Measurements from ENCODE around the gene NACC1.

Gene NACC1

DNA sequence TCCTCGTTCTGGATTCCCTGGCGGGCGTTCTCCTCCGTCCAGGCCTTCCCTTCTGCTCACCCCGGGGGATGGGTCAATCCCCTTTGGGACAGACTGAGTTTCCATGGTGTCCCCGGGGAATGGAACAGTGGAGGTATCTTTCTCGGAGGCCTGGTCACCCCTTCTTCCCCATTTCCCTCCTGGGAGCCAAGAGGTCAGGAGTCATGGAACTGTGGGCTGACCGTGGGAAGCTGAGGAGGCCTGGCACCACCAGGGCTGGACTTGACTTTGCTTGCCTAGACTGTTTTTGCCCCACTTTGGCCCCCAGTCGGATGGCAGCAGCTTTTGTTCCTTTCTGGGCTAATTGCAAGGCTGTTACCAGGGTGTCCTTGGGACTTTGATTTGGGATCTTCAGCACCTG is 2.0 kb downstream of the NACC1 start:
- FAIRE-seq (no peak), DNase-seq (ENCODE audit: low spot score) (no peak)

GRCh38 chr19:13120817-13121216 is 2.8 kb downstream of the NACC1 start:
- FAIRE-seq (no peak), DNase-seq (ENCODE audit: low spot score) (no peak)

GRCh38 chr19:13121551-13122274 is 3.6 kb downstream of the NACC1 start:
- DNase-seq (ENCODE audit: low spot score) (no peak), FAIRE-seq (no peak)

- DNase-seq (ENCODE audit: low spot score) (no peak), FAIRE-seq (no peak)
These were observed 4.3 kb downstream of the NACC1 start for GRCh38 chr19:13122275-13122878.

GRCh38 chr19:13122980-13123957 is 5.2 kb downstream of the NACC1 start:
- FAIRE-seq (no peak), DNase-seq (ENCODE audit: low spot score) (no peak)

DNA sequence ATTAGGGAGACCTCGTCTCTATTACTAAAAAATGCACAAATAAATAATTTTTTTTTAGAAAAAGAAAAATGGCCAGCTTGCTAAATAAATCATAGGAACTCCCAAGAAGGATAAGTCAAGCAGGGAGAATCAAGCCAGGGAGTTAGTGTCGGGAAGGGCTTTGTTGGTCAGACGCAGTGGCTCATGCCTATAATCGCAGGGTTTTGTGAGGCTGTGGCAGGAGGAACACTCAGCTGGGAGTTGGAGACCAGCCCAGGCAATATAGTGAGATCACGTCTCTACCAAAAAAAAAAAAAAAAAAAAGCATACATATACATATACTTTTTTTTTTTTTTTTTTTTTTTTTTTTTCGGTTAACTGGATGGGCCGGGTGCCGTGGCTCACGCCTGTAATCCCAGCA is 9.0 kb downstream of the NACC1 start:
- FAIRE-seq (no peak), DNase-seq (ENCODE audit: low spot score) (no peak)

DNA sequence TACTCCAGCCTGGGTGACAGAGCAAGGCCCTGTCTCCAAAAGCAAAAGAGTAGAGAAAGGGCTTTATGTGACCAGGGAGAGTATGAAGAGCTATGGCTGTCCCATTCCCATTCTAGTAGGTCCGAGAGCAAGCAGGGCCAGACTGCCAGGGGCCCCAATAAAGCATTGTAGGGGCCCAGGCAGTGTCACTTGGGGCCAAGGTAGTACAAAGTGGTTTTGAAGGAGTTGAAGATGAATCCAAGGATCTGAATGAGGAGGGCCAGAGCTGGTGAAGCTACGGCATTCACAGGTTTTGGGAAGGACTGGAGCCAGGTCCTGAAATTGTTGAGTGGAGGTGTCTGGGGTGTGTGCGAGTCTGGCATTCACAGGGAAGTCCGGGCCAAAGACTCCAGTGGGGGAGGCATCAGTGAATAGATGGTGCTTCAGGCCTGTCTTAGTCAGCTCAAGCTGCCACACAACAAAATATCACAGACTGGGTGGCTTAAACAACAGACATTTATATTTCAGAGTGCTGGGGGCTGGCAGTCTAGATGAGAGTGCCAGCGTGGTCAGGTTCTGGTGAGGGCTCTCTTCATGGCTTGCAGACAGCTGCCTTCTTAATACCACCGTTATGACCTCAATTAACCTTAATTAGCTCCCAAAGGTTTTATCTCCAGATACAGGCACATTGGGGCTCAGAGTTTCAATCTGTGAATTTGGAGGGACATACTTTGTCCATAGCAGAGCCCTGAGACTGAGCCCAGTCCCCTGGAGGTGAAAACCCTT is 9.9 kb downstream of the NACC1 start:
- DNase-seq (ENCODE audit: low spot score), result no peak
- no peak for FAIRE-seq

- no peak for FAIRE-seq
- DNase-seq (ENCODE audit: low spot score), result no peak
These were observed 10.5 kb downstream of the NACC1 start for GRCh38 chr19:13128583-13128982.

GRCh38 chr19:13129384-13129783 is 11.3 kb downstream of the NACC1 start:
- FAIRE-seq (no peak), DNase-seq (ENCODE audit: low spot score) (no peak)

DNA sequence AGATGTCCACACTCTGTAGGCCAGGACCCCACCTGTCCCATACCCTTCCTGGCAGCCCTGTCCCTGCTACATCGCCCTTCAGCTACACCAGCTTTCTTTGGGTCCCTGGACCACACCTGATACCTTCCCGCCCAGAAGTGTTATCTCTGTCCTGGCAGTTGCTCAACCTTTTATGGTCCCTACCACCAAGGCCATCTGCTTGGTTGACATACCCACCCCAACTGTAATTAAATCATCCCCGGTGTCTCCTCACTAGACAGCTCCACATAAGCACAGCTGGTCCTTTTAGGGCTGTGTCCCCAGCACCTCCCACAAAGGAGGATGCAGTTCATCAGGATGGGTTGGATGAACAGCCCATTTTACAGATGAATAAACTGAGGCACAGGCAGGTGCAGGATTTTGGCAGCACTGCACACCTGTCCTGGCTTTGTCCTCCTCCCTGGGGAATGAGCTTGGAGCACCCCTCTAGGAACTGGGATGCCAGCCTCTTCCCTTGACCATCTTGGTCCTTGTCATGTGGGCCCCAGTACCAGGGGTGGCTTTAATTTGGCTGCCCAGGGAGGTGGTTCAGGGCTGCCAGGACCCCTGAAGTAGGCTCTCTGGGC is 12.9 kb downstream of the NACC1 start:
- no peak for DNase-seq (ENCODE audit: low spot score)
- no peak for FAIRE-seq

DNA sequence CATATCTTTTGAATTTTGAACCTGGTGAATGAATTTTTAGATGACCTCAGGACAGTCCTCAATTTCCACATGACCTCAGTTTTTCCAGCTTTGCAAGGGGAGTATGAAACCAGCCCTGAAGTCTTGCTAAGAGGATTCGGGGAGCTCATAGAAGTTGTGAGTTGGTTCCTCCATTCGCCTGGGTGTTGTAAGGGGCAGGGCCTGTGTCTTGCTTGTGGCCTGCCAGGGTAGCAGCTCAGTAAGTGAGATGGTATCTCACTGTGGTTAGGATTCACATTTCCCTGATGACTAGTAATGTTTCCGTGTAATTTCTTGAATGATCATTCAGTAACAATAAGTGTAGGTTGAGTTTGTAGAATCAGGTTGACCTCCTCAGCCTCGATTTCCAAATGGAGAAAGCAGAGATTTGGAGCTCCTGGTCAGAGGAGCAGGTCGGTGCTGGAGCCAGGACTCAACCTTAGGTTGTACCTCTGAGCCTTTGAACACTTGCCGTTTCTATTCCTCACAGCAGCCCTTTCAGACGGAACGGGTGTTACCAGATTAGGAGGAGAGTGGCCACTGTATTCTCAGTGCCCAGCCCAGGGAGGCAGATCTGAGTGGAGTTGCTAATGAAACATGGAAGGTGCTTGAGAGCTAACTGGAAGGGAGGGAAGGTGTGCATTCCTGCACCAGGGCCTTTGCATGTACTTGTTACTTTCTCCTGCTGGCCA is 14.6 kb downstream of the NACC1 start:
- FAIRE-seq (no peak), DNase-seq (ENCODE audit: low spot score) (no peak)

GRCh38 chr19:13133241-13133870 is 15.3 kb downstream of the NACC1 start:
- FAIRE-seq (no peak), DNase-seq (ENCODE audit: low spot score) (no peak)

DNA sequence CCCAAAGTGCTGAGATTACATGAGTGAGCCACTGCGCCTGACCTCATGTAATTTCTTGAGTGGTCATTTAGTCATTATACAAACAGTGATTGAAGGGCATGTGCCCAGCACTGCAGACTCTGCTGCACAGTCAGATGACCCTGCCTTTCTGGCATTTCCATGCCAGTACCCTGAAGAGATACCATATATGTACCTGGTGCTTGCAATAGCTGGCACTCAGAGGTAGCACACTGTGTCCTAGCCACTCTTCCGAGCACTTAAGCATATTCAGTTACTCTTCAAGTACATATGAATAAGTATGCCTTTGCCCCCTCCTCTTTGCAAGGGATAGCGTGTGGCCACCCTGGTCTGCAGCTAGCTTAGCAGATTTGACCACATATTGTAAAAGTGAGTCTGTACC is 16.6 kb downstream of the NACC1 start:
- no peak for FAIRE-seq
- DNase-seq (ENCODE audit: low spot score), result no peak

DNA sequence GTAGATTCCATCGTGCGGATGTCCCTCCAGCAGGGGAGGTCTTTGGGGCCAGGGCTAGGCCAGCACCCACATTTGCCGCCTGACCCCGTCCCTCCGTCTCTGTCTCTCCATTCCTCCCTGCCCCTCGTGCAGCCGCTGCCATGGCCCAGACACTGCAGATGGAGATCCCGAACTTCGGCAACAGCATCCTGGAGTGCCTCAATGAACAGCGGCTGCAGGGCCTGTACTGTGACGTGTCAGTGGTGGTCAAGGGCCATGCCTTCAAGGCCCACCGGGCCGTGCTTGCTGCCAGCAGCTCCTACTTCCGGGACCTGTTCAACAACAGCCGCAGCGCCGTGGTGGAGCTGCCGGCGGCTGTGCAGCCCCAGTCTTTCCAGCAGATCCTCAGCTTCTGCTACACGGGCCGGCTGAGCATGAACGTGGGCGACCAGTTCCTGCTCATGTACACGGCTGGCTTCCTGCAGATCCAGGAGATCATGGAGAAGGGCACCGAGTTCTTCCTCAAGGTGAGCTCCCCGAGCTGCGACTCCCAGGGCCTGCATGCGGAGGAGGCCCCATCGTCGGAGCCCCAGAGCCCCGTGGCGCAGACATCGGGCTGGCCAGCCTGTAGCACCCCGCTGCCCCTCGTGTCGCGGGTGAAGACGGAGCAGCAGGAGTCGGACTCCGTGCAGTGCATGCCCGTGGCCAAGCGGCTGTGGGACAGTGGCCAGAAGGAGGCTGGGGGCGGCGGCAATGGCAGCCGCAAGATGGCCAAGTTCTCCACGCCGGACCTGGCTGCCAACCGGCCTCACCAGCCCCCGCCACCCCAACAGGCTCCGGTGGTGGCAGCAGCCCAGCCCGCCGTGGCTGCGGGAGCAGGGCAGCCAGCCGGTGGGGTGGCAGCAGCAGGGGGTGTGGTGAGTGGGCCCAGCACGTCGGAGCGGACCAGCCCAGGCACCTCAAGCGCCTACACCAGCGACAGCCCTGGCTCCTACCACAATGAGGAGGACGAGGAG is 17.3 kb downstream of the NACC1 start:
- DNase-seq (ENCODE audit: low spot score) (no peak), FAIRE-seq (no peak)

- no peak for FAIRE-seq
These were observed 19.3 kb downstream of the NACC1 start for GRCh38 chr19:13137290-13137794.

GRCh38 chr19:13138171-13138915 is 20.3 kb downstream of the NACC1 start:
- no peak for DNase-seq (ENCODE audit: low spot score)
- no peak for FAIRE-seq

More at GRCh38 chr19:13137290-13137794, 19.3 kb downstream of the NACC1 start:
- DNase-seq (ENCODE audit: low spot score), result no peak

GRCh38 chr19:13138916-13139198 is 20.8 kb downstream of the NACC1 start:
- FAIRE-seq (no peak), DNase-seq (ENCODE audit: low spot score) (no peak)

Data from urothelium cell line (cell line).